ENCODE measurements around the gene RNF208. TPM values are rescaled to one million over a fixed set of nuclear protein-coding genes. Genes with fewer than 3 reads are reported as not detected.

The RNF208 gene
- total and polyA plus RNA-seq, 2 experiments from 2014 or later: 1.4 to 5.6 TPM

GRCh38 chr9:137225699-137226331, 3.8 kb upstream of the RNF208 start:
- no peak for ATAC-seq

More at GRCh38 chr9:137225699-137226331, 3.8 kb upstream of the RNF208 start:
- H3K36me3 ChIP-seq (ENCODE audit: insufficient read depth): no peaks in the 10 kb centered on the region
- Mint-ChIP-seq H3K27me3 (ENCODE audit: insufficient read depth, low read depth, poor library complexity) (peaks cover 3% of the 10 kb centered on the region), H3K36me3 (ENCODE audit: low read depth) (no peaks in the 10 kb centered on the region), H3K4me1 (peaks cover 2% of the 10 kb centered on the region; the same call in 2 of the 3 replicates), H3K27ac (no peak overlapping the region), H3K9me3 (no peaks in the 10 kb centered on the region), H3K4me3 (no peak overlapping the region)
- no peak overlapping the region for H3K4me2 ChIP-seq
- DNase-seq (ENCODE audit: low spot score): no peak
- TF ChIP-seq CREB1 (CRISPR knock-in tag; IDR thresholded peaks at IDR 0.05; ENCODE audit: low read depth) (no peak), ZNF114 (CRISPR knock-in tag; IDR thresholded peaks at IDR 0.05) (no peak), JUNB (IDR thresholded peaks at IDR 0.05; ENCODE audit: unreplicated experiment) (no peak), STAT1 (IDR thresholded peaks at IDR 0.05; ENCODE audit: unreplicated experiment) (no peak), EZH2phosphoT487 (IDR thresholded peaks at IDR 0.05; ENCODE audit: unreplicated experiment) (no peak), NANOG (IDR thresholded peaks at IDR 0.05; ENCODE audit: borderline replicate concordance) (no peak), ZNF331 (CRISPR knock-in tag; IDR thresholded peaks at IDR 0.05; ENCODE audit: low read depth) (no peak), EZH2 (IDR thresholded peaks at IDR 0.05; ENCODE audit: low read depth, unreplicated experiment) (no peak)
- TF ChIP-seq, protein P1, sequence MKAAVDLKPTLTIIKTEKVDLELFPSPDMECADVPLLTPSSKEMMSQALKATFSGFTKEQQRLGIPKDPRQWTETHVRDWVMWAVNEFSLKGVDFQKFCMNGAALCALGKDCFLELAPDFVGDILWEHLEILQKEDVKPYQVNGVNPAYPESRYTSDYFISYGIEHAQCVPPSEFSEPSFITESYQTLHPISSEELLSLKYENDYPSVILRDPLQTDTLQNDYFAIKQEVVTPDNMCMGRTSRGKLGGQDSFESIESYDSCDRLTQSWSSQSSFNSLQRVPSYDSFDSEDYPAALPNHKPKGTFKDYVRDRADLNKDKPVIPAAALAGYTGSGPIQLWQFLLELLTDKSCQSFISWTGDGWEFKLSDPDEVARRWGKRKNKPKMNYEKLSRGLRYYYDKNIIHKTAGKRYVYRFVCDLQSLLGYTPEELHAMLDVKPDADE (IDR thresholded peaks at IDR 0.05): no peak
- TF ChIP-seq, protein P2, sequence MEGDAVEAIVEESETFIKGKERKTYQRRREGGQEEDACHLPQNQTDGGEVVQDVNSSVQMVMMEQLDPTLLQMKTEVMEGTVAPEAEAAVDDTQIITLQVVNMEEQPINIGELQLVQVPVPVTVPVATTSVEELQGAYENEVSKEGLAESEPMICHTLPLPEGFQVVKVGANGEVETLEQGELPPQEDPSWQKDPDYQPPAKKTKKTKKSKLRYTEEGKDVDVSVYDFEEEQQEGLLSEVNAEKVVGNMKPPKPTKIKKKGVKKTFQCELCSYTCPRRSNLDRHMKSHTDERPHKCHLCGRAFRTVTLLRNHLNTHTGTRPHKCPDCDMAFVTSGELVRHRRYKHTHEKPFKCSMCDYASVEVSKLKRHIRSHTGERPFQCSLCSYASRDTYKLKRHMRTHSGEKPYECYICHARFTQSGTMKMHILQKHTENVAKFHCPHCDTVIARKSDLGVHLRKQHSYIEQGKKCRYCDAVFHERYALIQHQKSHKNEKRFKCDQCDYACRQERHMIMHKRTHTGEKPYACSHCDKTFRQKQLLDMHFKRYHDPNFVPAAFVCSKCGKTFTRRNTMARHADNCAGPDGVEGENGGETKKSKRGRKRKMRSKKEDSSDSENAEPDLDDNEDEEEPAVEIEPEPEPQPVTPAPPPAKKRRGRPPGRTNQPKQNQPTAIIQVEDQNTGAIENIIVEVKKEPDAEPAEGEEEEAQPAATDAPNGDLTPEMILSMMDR (conservative IDR thresholded peaks at IDR 0.05; ENCODE audit: low read depth in 2 of 2): no peak
- TF ChIP-seq, protein P3, sequence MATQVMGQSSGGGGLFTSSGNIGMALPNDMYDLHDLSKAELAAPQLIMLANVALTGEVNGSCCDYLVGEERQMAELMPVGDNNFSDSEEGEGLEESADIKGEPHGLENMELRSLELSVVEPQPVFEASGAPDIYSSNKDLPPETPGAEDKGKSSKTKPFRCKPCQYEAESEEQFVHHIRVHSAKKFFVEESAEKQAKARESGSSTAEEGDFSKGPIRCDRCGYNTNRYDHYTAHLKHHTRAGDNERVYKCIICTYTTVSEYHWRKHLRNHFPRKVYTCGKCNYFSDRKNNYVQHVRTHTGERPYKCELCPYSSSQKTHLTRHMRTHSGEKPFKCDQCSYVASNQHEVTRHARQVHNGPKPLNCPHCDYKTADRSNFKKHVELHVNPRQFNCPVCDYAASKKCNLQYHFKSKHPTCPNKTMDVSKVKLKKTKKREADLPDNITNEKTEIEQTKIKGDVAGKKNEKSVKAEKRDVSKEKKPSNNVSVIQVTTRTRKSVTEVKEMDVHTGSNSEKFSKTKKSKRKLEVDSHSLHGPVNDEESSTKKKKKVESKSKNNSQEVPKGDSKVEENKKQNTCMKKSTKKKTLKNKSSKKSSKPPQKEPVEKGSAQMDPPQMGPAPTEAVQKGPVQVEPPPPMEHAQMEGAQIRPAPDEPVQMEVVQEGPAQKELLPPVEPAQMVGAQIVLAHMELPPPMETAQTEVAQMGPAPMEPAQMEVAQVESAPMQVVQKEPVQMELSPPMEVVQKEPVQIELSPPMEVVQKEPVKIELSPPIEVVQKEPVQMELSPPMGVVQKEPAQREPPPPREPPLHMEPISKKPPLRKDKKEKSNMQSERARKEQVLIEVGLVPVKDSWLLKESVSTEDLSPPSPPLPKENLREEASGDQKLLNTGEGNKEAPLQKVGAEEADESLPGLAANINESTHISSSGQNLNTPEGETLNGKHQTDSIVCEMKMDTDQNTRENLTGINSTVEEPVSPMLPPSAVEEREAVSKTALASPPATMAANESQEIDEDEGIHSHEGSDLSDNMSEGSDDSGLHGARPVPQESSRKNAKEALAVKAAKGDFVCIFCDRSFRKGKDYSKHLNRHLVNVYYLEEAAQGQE (IDR thresholded peaks at IDR 0.05; ENCODE audit: unreplicated experiment): no peak
- H3K9me2 ChIP-seq (ENCODE audit: insufficient read depth): no peaks in the 10 kb centered on the region
- no peaks in the 10 kb centered on the region for H4K20me1 ChIP-seq (replicated peaks; ENCODE audit: insufficient read depth)
- no peaks in the 10 kb centered on the region for H3K79me2 ChIP-seq (replicated peaks; ENCODE audit: insufficient read depth)
- 0 out of 2 replicates have a peak, but pooled peaks cover 6% of the 10 kb centered on the region for H3F3A ChIP-seq (replicated peaks; ENCODE audit: low read depth)
- H3K4me3 ChIP-seq: no peak overlapping the region
- peaks cover 9% of the 10 kb centered on the region; the same call in 1 of the 2 replicates for H3K27me3 ChIP-seq (ENCODE audit: insufficient read depth)
- H2AFZ ChIP-seq: no peak overlapping the region
- H3K4me1 ChIP-seq (ENCODE audit: insufficient read depth): no peaks in the 10 kb centered on the region; the same call in 1 of the 2 replicates
- no peak overlapping the region for H3K27ac ChIP-seq (ENCODE audit: low read depth)

Data from GM23338 (cell line).